UCSD-AML1 (cell line): ENCODE measurements around the gene SLC7A6.

Experiments used
- DNase-seq: peaks from one replicate; lab custom pipeline; 2025; ENCODE audit not compliant: unreplicated experiment; lab: John Stamatoyannopoulos, UW

SLC7A6 gene

GRCh38 chr16:68339214-68339613 lies 74.9 kb downstream of the SLC7A6 start:
- no peak for DNase-seq

GRCh38 chr16:68342620-68343019 lies 78.3 kb downstream of the SLC7A6 start:
- no peak for DNase-seq

GRCh38 chr16:68343137-68343536 lies 78.8 kb downstream of the SLC7A6 start:
- DNase-seq, result no peak

- DNase-seq, result no peak
Observed at GRCh38 chr16:68344252-68344651, 79.9 kb downstream of the SLC7A6 start.

- DNase-seq, result no peak
Observed at GRCh38 chr16:68345351-68345810, 81.1 kb downstream of the SLC7A6 start.

GRCh38 chr16:68345958-68346635 lies 81.8 kb downstream of the SLC7A6 start:
- DNase-seq, result no peak

- no peak for DNase-seq
Observed at GRCh38 chr16:68346892-68347480, 82.7 kb downstream of the SLC7A6 start.

GRCh38 chr16:68347605-68348004 lies 83.3 kb downstream of the SLC7A6 start:
- DNase-seq, result no peak

- no peak for DNase-seq
Observed at GRCh38 chr16:68348639-68349445, 84.5 kb downstream of the SLC7A6 start.

- no peak for DNase-seq
Observed at GRCh38 chr16:68349838-68350410, 85.6 kb downstream of the SLC7A6 start.

- DNase-seq, result no peak
Observed at GRCh38 chr16:68350813-68351350, 86.6 kb downstream of the SLC7A6 start.
